H1 (cell line): ENCODE measurements around the gene KIFC1. TPM values are rescaled to one million over a fixed set of nuclear protein-coding genes. Genes with fewer than 3 reads are reported as not detected.

ENCODE experiments used
- KDM1A ChIP-seq: fragments of 200-600, 300-600 bp; sonication (generic); IDR thresholded peaks from 2 replicates; pipeline ENCODE4 v1.7.1; 2016; ENCODE audit warnings: mild to moderate bottlenecking, low read length, borderline replicate concordance
- POU5F1 ChIP-seq: IDR thresholded peaks from 2 replicates; pipeline ENCODE4 v1.6.1; 2011; ENCODE audit warnings: low read depth, mild to moderate bottlenecking, low read length, moderate library complexity
- TEAD4 ChIP-seq: IDR thresholded peaks from 2 replicates; pipeline ENCODE4 v1.6.1; 2012; ENCODE audit warnings: low read depth, low read length, inconsistent platforms, mixed read lengths
- polyA plus RNA-seq, 7 experiments: library from polyadenylated mRNA; depleted of rRNA in 3 of 7; stranded (reverse) in 5 of 7; unstranded in 2 of 7; fragments of >200 nt in 5 of 7; fragments of 200-250 nt in 2 of 7; gene quantifications; 1 replicate in 5 of 7; 2 replicates in 1 of 7; 4 replicates in 1 of 7; pipeline versions ENCODE4 v1.2.1 to v1.2.3, GENCODE V29; 2011 to 2013; ENCODE audit warnings: missing spikeins in 2 of 7, mixed read lengths in 2 of 7
- total RNA-seq: library from RNA; stranded (reverse); fragmentation: NEBNext Ultra II Directional; extraction: Animal tissue kit (Norgen Biotek cat#: 25700); gene quantifications from 2 replicates; pipeline ENCODE4 v1.2.1, GENCODE V29; 2021

The KIFC1 gene
- total and polyA plus RNA-seq, 2 of the 8 experiments (the other 6 are each of a cell fraction or from before 2014, with no cell fraction given), result 46.6 to 64.3 TPM

- TF ChIP-seq TEAD4, result no peak
- no peak for TF ChIP-seq KDM1A
- no peak for TF ChIP-seq POU5F1
Measured at GRCh38 chr6:33405386-33405940, 13.8 kb downstream of the KIFC1 start (continued).
